ENCODE results near the gene TDO2. TPM values are rescaled to one million over a fixed set of nuclear protein-coding genes. Genes with fewer than 3 reads are reported as not detected.
A peak's percentile ranks its signal among the peaks of the same experiment; 100 is the strongest.

Gene TDO2
- total RNA-seq, 3 donors from 2014 or later: not detected

GRCh38 chr4:155964016-155964891, 60.8 kb downstream of the TDO2 start:
- TF ChIP-seq POLR2AphosphoS5 (IDR thresholded peaks at IDR 0.05) (no peak), CTCF (IDR thresholded peaks at IDR 0.05) (no peak), POLR2A (IDR thresholded peaks at IDR 0.05) (no peak)
- Histone ChIP-seq H3K9me3 (no peaks in the 10 kb centered on the region), H3K36me3 (no peaks in the 10 kb centered on the region), H3K27me3 (no peaks in the 10 kb centered on the region), H3K27ac (peak overlapping the region in 1 of 2 donors; percentile 20), H3K4me1 (no peaks in the 10 kb centered on the region), H3K4me3 (no peak overlapping the region)
- intact Hi-C loops (cut with DNase I; ENCODE audit: low total_unique reads): no loop called here
- DNase-seq (ENCODE audit: low spot score in 2 of 2): no peak

- intact Hi-C loops (cut with DNase I; ENCODE audit: low total_unique reads): no loop called here
- Histone ChIP-seq H3K36me3 (no peaks in the 10 kb centered on the region), H3K4me1 (no peaks in the 10 kb centered on the region), H3K27me3 (no peaks in the 10 kb centered on the region), H3K27ac (no peak overlapping the region), H3K9me3 (no peaks in the 10 kb centered on the region), H3K4me3 (no peak overlapping the region)
- no peak for TF ChIP-seq POLR2A (IDR thresholded peaks at IDR 0.05)
- no peak for TF ChIP-seq POLR2AphosphoS5 (IDR thresholded peaks at IDR 0.05)
- TF ChIP-seq CTCF (IDR thresholded peaks at IDR 0.05): no peak
- DNase-seq (ENCODE audit: low spot score in 2 of 2): no peak
These were observed 62.7 kb downstream of the TDO2 start for GRCh38 chr4:155966171-155966570.

GRCh38 chr4:155966731-155967395, 63.4 kb downstream of the TDO2 start:
- no peak for TF ChIP-seq POLR2AphosphoS5 (IDR thresholded peaks at IDR 0.05)
- TF ChIP-seq CTCF (IDR thresholded peaks at IDR 0.05): no peak
- TF ChIP-seq POLR2A (IDR thresholded peaks at IDR 0.05): no peak
- no peaks in the 10 kb centered on the region for H3K9me3 ChIP-seq
- H3K27ac ChIP-seq: no peak overlapping the region
- intact Hi-C loops (cut with DNase I; ENCODE audit: low total_unique reads): no loop called here
- no peak overlapping the region for H3K4me3 ChIP-seq
- no peaks in the 10 kb centered on the region for H3K36me3 ChIP-seq
- H3K27me3 ChIP-seq: no peaks in the 10 kb centered on the region
- H3K4me1 ChIP-seq: no peaks in the 10 kb centered on the region
- no peak for DNase-seq (ENCODE audit: low spot score in 2 of 2)

Other genes with a start within 250 kb of the TDO2 start
- 10 to 100 TPM in 2 of 3 donors, 1 to 10 TPM in 1; 8.2 to 75.8 (median 57.0) TPM for gene GUCY1A1, start 236.8 kb upstream of the TDO2 start, total RNA-seq
- 10 to 100 TPM in 2 of 3 donors, 1 to 10 TPM in 1; 5.4 to 18.0 (median 11.9) TPM for gene GUCY1B1, start 144.7 kb upstream of the TDO2 start, total RNA-seq
- gene ASIC5, start 37.4 kb upstream of the TDO2 start, total RNA-seq: not detected
- gene CTSO, start 50.2 kb downstream of the TDO2 start, total RNA-seq: 10 to 100 TPM; 19.4 to 37.5 (median 20.0) TPM

All from breast epithelium (tissue), 4 donors.